H9 (cell line): ENCODE data around the gene TBC1D22A. TPM values are rescaled to one million over a fixed set of nuclear protein-coding genes. Genes with fewer than 3 reads are reported as not detected.

Experiments
- DNase-seq: peaks from one replicate; pipeline ENCODE4 v3.0.0-alpha.2; 2017
- H2AFZ ChIP-seq: one replicate; pipeline ENCODE4 v1.6.1; 2013; ENCODE audit warnings: mild to moderate bottlenecking, low read length, control low read depth, moderate library complexity
- H2AK5ac ChIP-seq: 2 replicates; pipeline ENCODE4 v1.6.1; 2013; ENCODE audit warnings: low read length, control low read depth, mixed read lengths; ENCODE audit not compliant: insufficient read length
- H2BK120ac ChIP-seq: one replicate; pipeline ENCODE4 v1.6.1; 2013; ENCODE audit warnings: low read depth, mild to moderate bottlenecking, low read length, control low read depth, inconsistent platforms; ENCODE audit not compliant: poor library complexity, severe bottlenecking
- H2BK12ac ChIP-seq: 2 replicates; pipeline ENCODE4 v1.6.1; 2013; ENCODE audit warnings: low read length, control low read depth, mixed read lengths, low read depth; ENCODE audit not compliant: insufficient read length
- H2BK15ac ChIP-seq: 2 replicates; pipeline ENCODE4 v1.6.1; 2013; ENCODE audit warnings: low read depth, low read length, control low read depth
- H2BK20ac ChIP-seq: one replicate; pipeline ENCODE4 v1.6.1; 2013; ENCODE audit warnings: low read depth, mild to moderate bottlenecking, low read length, control low read depth, inconsistent platforms; ENCODE audit not compliant: poor library complexity, severe bottlenecking
- H2BK5ac ChIP-seq: 2 replicates; pipeline ENCODE4 v1.6.1; 2013; ENCODE audit warnings: low read length, control low read depth, mixed read lengths; ENCODE audit not compliant: insufficient read length
- H3K14ac ChIP-seq: 2 replicates; pipeline ENCODE4 v1.6.1; 2013; ENCODE audit warnings: low read length, control low read depth; ENCODE audit not compliant: insufficient read depth
- H3K18ac ChIP-seq: 2 replicates; pipeline ENCODE4 v1.6.1; 2013; ENCODE audit warnings: low read depth, mild to moderate bottlenecking, mixed read lengths, low read length, control low read depth; ENCODE audit not compliant: insufficient read length
- H3K23ac ChIP-seq: 2 replicates; pipeline ENCODE4 v1.6.1; 2013; ENCODE audit warnings: low read length, control low read depth, mixed read lengths, low read depth; ENCODE audit not compliant: insufficient read length
- H3K23me2 ChIP-seq: 2 replicates; pipeline ENCODE4 v1.6.1; 2013; ENCODE audit warnings: low read depth, mild to moderate bottlenecking, mixed read lengths, low read length, control low read depth; ENCODE audit not compliant: insufficient read length, poor library complexity, severe bottlenecking
- H3K27ac ChIP-seq: 2 replicates; pipeline ENCODE4 v1.5.1; 2013; ENCODE audit warnings: low read length, control low read depth, mixed read lengths, low read depth; ENCODE audit not compliant: insufficient read length
- H3K27me3 ChIP-seq: 2 replicates; pipeline ENCODE4 v1.6.1; 2013; ENCODE audit warnings: low read length, control low read depth, inconsistent platforms; ENCODE audit not compliant: insufficient read depth
- H3K4ac ChIP-seq: 2 replicates; pipeline ENCODE4 v1.6.1; 2013; ENCODE audit warnings: low read depth, mild to moderate bottlenecking, control low read depth, inconsistent platforms, low read length, moderate library complexity
- H3K4me1 ChIP-seq: 2 replicates; pipeline ENCODE4 v1.6.1; 2013; ENCODE audit warnings: low read length, control low read depth, inconsistent platforms; ENCODE audit not compliant: insufficient read depth
- H3K4me2 ChIP-seq: 2 replicates; pipeline ENCODE4 v1.6.1; 2013; ENCODE audit warnings: low read length, control low read depth, mixed read lengths; ENCODE audit not compliant: insufficient read length, insufficient read depth
- H3K56ac ChIP-seq: 2 replicates; pipeline ENCODE4 v1.6.1; 2013; ENCODE audit warnings: low read depth, mild to moderate bottlenecking, mixed read lengths, low read length, control low read depth; ENCODE audit not compliant: insufficient read length
- H3K79me1 ChIP-seq: 2 replicates; pipeline ENCODE4 v1.6.1; 2013; ENCODE audit warnings: low read depth, mild to moderate bottlenecking, moderate library complexity, low read length, control low read depth, inconsistent platforms; ENCODE audit not compliant: insufficient read depth, poor library complexity, severe bottlenecking
- H3K79me2 ChIP-seq: 2 replicates; pipeline ENCODE4 v1.6.1; 2013; ENCODE audit warnings: low read length, control low read depth, inconsistent platforms; ENCODE audit not compliant: insufficient read depth
- H3K9ac ChIP-seq: 2 replicates; pipeline ENCODE4 v1.6.1; 2013; ENCODE audit warnings: low read length, control low read depth, mixed read lengths; ENCODE audit not compliant: insufficient read length; ENCODE audit errors: extremely low read depth
- H3K9me3 ChIP-seq: one replicate; pipeline ENCODE4 v1.6.1; 2013; ENCODE audit warnings: low read depth, low read length, inconsistent platforms; ENCODE audit not compliant: control insufficient read depth
- H3T11ph ChIP-seq: one replicate; pipeline ENCODE4 v1.6.1; 2013; ENCODE audit warnings: mild to moderate bottlenecking, low read length, control low read depth, inconsistent platforms
- H4K20me1 ChIP-seq: one replicate; pipeline ENCODE4 v1.6.1; 2013; ENCODE audit not compliant: control insufficient read depth, insufficient read length, insufficient read depth
- H4K5ac ChIP-seq: 2 replicates; pipeline ENCODE4 v1.6.1; 2013; ENCODE audit warnings: low read depth, mild to moderate bottlenecking, mixed read lengths, low read length, control low read depth; ENCODE audit not compliant: insufficient read length
- H4K8ac ChIP-seq: replicated peaks from 2 replicates; pipeline ENCODE4 v1.6.1; 2013; ENCODE audit warnings: low read length, control low read depth, mixed read lengths, low read depth; ENCODE audit not compliant: insufficient read length
- H4K91ac ChIP-seq: 2 replicates; pipeline ENCODE4 v1.6.1; 2013; ENCODE audit warnings: low read depth, mild to moderate bottlenecking, moderate library complexity, mixed read lengths, low read length, control low read depth; ENCODE audit not compliant: insufficient read length
- H3K27ac Mint-ChIP-seq, 3 experiments: 2 replicates in 2 of 3; 3 replicates in 1 of 3; pipeline ENCODE4 v1.8.0; 2020 to 2021; ENCODE audit warnings: mixed read lengths in 3 of 3, mild to moderate bottlenecking in 1 of 3, moderate library complexity in 1 of 3
- H3K27me3 Mint-ChIP-seq: 2 replicates; pipeline ENCODE4 v1.8.0; 2021; ENCODE audit warnings: low read depth, mild to moderate bottlenecking, moderate library complexity, mixed read lengths
- H3K36me3 Mint-ChIP-seq, 3 experiments: 2 replicates in 2 of 3; 3 replicates in 1 of 3; pipeline ENCODE4 v1.8.0; 2020 to 2021; ENCODE audit warnings: low read depth in 3 of 3, mixed read lengths in 3 of 3; ENCODE audit not compliant: insufficient read depth in 1 of 3
- H3K4me1 Mint-ChIP-seq, 2 experiments: 2 replicates each; pipeline ENCODE4 v1.8.0; 2020; ENCODE audit warnings: mixed read lengths in 2 of 2
- H3K4me3 Mint-ChIP-seq, 2 experiments: 2 replicates in 1 of 2; 3 replicates in 1 of 2; pipeline ENCODE4 v1.8.0; 2020 to 2021; ENCODE audit warnings: mild to moderate bottlenecking in 2 of 2, mixed read lengths in 2 of 2, moderate library complexity in 1 of 2
- H3K9me3 Mint-ChIP-seq, 2 experiments: 2 replicates in 1 of 2; 3 replicates in 1 of 2; pipeline ENCODE4 v1.8.0; 2020; ENCODE audit warnings: mild to moderate bottlenecking in 2 of 2, mixed read lengths in 2 of 2, moderate library complexity in 1 of 2
- WGBS: extraction: QIAGEN DNeasy Blood & Tissue Kit; methylation state at CpG from one replicate; pipeline ENCODE4 v1.1.7; 2013; ENCODE audit warnings: missing lambda C conversion rate, low lambda C conversion rate, mixed read lengths; ENCODE audit not compliant: insufficient read length; ENCODE audit errors: extremely low coverage; 5-methylcytosine and 5-hydroxymethylcytosine counted together
- total RNA-seq: library from RNA; stranded (reverse); gene quantifications from 2 replicates; pipeline ENCODE4 v1.2.1, GENCODE V29; 2021
- TF ChIP-seq, protein P1 (sequence below): fragments of 200-600 bp; sonication (generic); conservative IDR thresholded peaks from 3 replicates; pipeline ENCODE4 v1.8.0; 2021; ENCODE audit warnings: antibody characterized with exemption, mild to moderate bottlenecking

Gene TBC1D22A
- total RNA-seq, 1 experiment from 2014 or later: 20.8 TPM

DNA sequence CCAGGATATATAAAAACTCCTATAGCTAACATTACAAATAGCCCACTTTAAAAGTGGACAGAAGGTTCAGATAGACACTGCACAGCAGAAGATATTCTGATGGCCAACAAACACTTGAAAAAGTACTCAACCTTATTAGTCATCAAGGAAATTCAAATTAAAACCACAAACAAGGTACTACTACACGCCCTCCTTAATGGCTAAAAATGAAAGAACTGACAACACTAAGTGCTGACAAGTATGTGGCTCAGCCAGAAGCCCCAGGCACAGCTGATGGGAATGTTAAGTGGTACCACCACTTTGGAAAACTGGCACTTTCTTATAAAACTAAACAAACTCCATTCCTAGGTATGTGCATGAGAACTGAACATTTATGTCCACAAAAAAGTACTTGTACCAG, 320.1 kb downstream of the TBC1D22A start:
- no peak overlapping the region for H3K14ac ChIP-seq
- no peak overlapping the region for H3K4ac ChIP-seq
- no peaks in the 10 kb centered on the region for H3K27me3 Mint-ChIP-seq
- H3K56ac ChIP-seq: no peak overlapping the region
- no peak overlapping the region for H2AFZ ChIP-seq
- H3K36me3 Mint-ChIP-seq: peaks cover 5 to 17% (median 11%) of the 10 kb centered on the region in 3 experiments; a peak in 6 of 7 replicates
- DNase-seq: no peak
- H2BK5ac ChIP-seq: no peak overlapping the region
- TF ChIP-seq, protein P1, sequence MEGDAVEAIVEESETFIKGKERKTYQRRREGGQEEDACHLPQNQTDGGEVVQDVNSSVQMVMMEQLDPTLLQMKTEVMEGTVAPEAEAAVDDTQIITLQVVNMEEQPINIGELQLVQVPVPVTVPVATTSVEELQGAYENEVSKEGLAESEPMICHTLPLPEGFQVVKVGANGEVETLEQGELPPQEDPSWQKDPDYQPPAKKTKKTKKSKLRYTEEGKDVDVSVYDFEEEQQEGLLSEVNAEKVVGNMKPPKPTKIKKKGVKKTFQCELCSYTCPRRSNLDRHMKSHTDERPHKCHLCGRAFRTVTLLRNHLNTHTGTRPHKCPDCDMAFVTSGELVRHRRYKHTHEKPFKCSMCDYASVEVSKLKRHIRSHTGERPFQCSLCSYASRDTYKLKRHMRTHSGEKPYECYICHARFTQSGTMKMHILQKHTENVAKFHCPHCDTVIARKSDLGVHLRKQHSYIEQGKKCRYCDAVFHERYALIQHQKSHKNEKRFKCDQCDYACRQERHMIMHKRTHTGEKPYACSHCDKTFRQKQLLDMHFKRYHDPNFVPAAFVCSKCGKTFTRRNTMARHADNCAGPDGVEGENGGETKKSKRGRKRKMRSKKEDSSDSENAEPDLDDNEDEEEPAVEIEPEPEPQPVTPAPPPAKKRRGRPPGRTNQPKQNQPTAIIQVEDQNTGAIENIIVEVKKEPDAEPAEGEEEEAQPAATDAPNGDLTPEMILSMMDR: no peak
- WGBS: no CpG with 5 or more reads among the region's 1 CpG
- H3K4me3 Mint-ChIP-seq: no peak overlapping the region
- H3K23me2 ChIP-seq: no peaks in the 10 kb centered on the region
- no peak overlapping the region for H4K5ac ChIP-seq
- H3K27ac ChIP-seq: no peak overlapping the region
- H4K20me1 ChIP-seq: no peaks in the 10 kb centered on the region
- no peak overlapping the region for H3K23ac ChIP-seq
- H4K91ac ChIP-seq: no peak overlapping the region
- no peak overlapping the region for H3K27ac Mint-ChIP-seq
- H3T11ph ChIP-seq: no peak overlapping the region
- H3K79me2 ChIP-seq: no peaks in the 10 kb centered on the region
- no peak overlapping the region for H4K8ac ChIP-seq
- H3K4me1 Mint-ChIP-seq: peaks cover 16% of the 10 kb centered on the region in 2 experiments
- no peak overlapping the region for H2BK20ac ChIP-seq
- no peak overlapping the region for H3K9ac ChIP-seq
- H3K4me2 ChIP-seq: no peak overlapping the region
- H3K18ac ChIP-seq: no peak overlapping the region
- no peaks in the 10 kb centered on the region for H3K9me3 ChIP-seq
- no peak overlapping the region for H2AK5ac ChIP-seq
- no peak overlapping the region for H2BK15ac ChIP-seq
- peaks cover 3% of the 10 kb centered on the region; the same call in 1 of the 2 replicates for H3K4me1 ChIP-seq
- no peaks in the 10 kb centered on the region for H3K79me1 ChIP-seq
- H2BK120ac ChIP-seq: no peak overlapping the region
- no peaks in the 10 kb centered on the region for H3K27me3 ChIP-seq
- no peak overlapping the region for H2BK12ac ChIP-seq
- peaks cover 13 to 25% of the 10 kb centered on the region in 2 experiments; a peak in 4 of 5 replicates for H3K9me3 Mint-ChIP-seq
